ENCODE data around the gene SCN4A.
"Not testable (repeated sequence)": the region's sequence is repeated elsewhere in the genome, so short reads cannot be mapped to it uniquely, and the experiment has no call there.

Gene SCN4A

DNA sequence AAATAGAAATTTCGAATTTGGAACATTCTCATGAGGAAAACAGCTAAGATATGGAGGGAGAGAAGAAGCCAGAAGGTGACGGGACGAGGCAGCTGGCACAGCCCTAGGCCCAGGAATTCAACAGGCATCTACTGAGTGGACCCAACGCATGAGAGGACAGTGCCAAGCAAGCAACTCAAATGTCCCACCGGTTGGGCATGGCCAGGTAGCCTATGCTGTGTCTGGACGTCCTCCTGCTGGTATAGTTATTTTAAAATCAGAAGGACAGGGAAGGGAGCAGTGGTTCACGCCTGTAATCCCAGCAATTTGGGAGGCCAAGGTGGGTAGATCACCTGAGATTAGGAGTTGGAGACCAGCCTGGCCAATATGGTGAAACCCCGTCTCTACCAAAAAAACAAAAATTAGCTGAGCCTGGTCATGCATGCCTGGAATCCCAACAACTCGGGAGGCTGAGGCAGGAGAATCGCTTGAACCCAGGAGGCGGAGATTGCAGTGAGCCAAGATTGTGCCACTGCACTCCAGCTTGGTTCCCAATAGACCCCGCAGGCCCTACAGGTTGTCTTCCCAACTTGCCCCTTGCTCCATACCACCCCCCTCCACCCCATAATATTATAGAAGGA is 56.0 kb downstream of the SCN4A start:
- DNase-seq (ENCODE audit: low read depth): no peak

DNA sequence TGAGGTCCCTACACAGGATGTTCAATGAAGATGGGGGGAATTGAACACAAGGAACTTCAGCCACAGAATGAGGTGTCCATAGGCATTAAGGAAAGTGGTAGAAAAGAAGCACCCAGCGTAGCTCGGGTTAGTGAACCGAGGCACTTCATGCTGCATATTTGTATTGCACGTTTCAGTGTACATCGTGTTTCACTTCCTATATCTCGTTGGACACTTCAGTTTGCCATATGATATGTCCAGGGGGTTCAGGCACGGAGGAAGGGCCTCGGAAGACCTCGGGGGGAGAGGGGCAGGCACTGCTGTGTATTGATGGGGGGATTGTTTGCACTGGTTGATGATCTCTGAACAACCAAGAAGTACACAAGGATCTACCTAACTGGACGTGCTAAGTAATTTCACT is 57.0 kb downstream of the SCN4A start:
- not testable (repeated sequence) for DNase-seq (ENCODE audit: low read depth)

- no peak for DNase-seq (ENCODE audit: low read depth)
These were observed 58.2 kb downstream of the SCN4A start for GRCh38 chr17:63914471-63914870.

- DNase-seq (ENCODE audit: low read depth): peak; percentile 44
These were observed 61.0 kb downstream of the SCN4A start for GRCh38 chr17:63911657-63912100.

DNA sequence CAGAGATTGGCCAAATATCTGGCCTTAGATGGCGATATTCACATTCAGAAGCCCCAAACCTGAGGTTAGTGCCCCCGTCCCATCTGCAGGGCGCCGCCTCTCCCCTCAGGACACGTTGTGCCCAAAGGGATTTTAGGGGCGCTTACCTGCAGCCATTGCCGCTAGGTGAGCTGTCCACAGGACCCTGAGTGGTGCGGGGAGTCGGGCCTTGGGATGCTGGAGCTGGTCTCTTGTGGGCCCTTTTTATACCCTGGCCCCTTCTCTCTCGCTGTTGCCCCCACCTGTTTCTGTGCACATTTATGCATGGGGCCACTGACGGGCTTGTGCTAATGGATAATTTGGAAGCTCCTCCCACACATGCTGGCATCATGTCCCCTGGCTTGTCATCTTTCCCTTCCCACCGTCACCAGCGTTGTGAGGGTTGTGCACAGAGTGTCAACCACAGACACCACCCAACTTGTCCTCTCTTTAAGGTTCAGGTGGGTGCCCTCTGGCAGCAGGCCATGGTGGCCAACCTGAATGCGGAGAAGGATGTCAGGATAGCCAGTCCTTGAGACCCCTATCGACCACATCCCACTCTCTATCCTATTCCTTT is 61.6 kb downstream of the SCN4A start, which contains the start of gene CSHL1:
CSHL1 (minus strand) TSS at position 218 of the 595 bp plus-strand sequence; CDS start at position 156, 62 bp downstream.
- no peak for DNase-seq (ENCODE audit: low read depth)

- DNase-seq (ENCODE audit: low read depth): no peak
These were observed 62.6 kb downstream of the SCN4A start for GRCh38 chr17:63910096-63910495.

GRCh38 chr17:63909586-63909985 is 63.1 kb downstream of the SCN4A start:
- DNase-seq (ENCODE audit: low read depth): not testable (repeated sequence)

GRCh38 chr17:63907161-63907778 is 65.4 kb downstream of the SCN4A start:
- DNase-seq (ENCODE audit: low read depth): not testable (repeated sequence)

DNA sequence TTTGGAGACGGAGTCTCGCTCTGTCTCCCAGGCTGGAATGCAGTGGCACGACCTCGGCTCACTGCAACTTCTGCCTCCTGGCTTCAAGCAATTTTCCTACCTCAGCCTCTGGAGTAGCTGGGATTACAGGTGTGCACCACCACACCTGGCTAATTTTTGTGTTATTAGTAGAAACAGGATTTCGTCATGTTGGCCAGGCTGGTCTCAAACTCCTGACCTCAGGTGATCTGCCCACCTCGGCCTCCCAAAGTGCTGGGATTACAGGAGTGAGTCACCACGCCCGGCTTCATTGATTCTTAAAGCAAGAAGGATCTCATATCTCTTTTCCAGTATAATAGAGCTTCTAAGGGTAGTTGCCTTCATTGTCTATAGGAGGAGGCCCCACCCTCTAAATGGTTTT is 67.9 kb downstream of the SCN4A start:
- DNase-seq (ENCODE audit: low read depth): not testable (repeated sequence)

DNA sequence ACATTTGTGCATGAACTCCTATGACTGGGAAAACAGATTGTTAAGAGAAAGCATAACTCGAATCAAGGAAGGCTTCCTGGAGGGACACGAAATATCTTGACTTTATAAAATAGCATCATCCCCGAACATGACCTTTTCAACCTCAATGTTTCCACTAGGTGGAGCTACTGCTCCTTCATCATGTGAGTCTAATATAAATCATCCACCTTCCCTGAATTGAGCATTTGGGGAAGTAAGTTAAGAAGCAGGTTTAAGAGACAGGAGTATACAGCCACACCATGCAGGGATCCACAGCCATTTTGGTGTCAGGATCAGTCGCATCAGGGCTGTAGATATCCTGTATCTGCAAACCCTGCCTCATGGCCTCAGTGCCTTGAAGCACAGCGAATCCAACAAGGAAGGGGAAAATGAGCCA is 68.9 kb downstream of the SCN4A start:
- DNase-seq (ENCODE audit: low read depth): not testable (repeated sequence)

DNA sequence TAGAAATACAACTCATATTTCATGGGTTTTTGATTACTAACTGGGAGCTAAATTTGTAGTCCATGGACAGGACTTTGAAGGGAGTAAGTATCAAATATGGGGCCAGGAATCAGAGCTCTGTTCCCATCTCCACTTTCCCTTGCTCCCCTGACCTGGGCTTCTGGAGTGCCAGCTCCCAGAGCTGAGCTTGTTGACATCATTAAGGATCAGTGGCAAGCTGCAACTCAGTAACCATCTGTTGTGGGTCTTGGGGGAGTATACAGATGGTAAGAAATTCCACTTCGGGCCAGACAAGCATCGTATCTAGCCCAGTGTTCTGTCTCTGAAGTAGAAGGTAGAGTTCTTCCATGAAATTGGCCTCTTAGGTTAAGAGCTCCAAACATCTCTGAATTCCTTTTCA is 70.7 kb downstream of the SCN4A start:
- not testable (repeated sequence) for DNase-seq (ENCODE audit: low read depth)

GRCh38 chr17:63898899-63899798 is 73.6 kb downstream of the SCN4A start:
- DNase-seq (ENCODE audit: low read depth): peak; percentile 36

- not testable (repeated sequence) for DNase-seq (ENCODE audit: low read depth)
These were observed 76.0 kb downstream of the SCN4A start, which contains the start of gene CSH1 for GRCh38 chr17:63896524-63897354. Gene CSH1, minus strand, starts transcription at chr17:63896574. Its CDS starts 63 bp downstream, at chr17:63896511.

DNA sequence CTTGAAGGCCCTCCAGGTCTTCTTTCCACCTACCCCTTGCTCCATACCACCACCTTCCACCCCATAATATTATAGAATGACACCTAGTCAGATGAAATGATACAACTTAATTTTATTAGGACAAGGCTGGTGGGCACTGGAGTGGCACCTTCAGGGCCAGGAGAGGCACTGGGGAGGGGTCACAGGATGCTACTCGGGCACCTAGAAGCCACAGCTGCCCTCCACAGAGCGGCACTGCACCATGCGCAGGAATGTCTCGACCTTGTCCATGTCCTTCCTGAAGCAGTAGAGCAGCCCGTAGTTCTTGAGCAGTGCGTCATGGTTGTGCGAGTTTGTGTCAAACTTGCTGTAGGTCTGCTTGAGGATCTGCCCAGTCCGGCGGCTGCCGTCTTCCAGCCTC is 77.9 kb downstream of the SCN4A start:
- DNase-seq (ENCODE audit: low read depth): not testable (repeated sequence)

- DNase-seq (ENCODE audit: low read depth): not testable (repeated sequence)
These were observed 78.7 kb downstream of the SCN4A start for GRCh38 chr17:63894021-63894420.

DNA sequence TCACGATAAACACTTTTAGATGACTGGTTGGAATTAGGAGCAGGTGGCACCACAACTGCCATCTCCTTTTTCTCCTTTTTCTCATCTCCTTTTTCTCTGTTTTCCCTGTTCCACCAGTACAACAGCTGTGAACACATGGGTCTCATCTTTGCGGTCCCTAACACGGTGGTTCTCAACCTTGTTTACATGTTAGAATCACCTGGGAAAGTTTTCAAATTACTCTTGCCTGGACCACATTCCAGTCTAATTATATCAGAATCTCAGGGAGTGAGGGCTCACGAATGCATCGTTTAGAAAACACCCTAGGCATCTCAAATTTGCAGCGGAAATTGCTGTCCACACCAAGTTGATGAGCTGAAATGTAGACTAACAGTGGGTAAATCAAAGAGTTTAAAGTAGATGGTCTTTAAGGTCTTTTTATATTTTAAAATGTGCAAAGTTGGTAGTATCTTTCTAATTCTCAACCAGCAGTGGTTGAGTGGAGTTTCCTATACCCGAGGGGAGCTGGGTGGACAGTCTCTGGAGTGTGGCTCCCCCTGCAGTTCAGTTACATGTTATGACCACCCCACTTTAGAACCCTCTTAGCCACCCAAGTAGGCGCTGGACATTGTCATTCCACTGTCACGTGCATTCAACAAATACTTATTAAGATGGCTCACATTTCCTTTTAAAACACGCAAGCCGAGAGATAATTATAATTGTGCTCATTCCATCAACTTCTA is 80.2 kb downstream of the SCN4A start:
- DNase-seq (ENCODE audit: low read depth): not testable (repeated sequence)

DNA sequence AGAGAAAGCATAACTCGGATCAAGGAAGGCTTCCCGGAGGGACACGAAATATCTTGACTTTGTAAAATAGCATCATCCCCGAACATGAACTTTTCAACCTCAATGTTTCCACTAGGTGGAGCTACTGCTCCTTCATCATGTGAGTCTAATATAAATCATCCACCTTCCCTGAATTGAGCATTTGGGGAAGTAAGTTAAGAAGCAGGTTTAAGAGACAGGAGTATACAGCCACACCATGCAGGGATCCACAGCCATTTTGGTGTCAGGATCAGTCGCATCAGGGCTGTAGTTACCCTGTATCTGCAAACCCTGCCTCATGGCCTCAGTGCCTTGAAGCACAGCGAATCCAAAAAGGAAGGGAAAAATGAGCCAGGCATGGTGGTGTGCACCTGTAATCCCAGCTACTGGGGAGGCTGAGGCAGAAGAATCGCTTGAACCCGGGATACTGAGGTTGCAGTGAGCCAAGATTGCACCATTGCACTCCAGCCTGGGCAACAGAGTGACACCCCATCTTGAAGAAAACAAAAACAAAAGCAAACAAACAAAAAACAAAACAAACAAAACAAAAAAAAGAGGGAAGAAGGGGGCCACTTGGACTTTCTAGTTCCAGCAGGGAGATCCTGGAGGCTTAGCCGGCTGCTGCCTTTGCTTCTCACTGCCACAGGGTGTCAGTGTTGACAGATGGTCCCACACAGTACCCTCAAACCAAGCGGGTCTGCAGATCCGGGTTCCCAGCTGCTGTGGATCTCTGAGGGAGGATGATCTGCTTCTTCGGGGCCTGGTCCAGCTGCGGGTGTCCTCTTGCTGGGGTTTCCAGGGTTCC is 83.5 kb downstream of the SCN4A start:
- DNase-seq (ENCODE audit: low read depth): not testable (repeated sequence)
